ENCODE results near the gene LRRTM4.

GRCh38 chr2:77363277-77363676, 158.9 kb downstream of the LRRTM4 start:
- TF ChIP-seq POLR2AphosphoS5 (IDR thresholded peaks at IDR 0.05): peak; percentile 60
- TF ChIP-seq TAF1 (IDR thresholded peaks at IDR 0.05; ENCODE audit: low read depth): no peak
